ENCODE data around the gene ST6GALNAC4. TPM values are rescaled to one million over a fixed set of nuclear protein-coding genes. Genes with fewer than 3 reads are reported as not detected.

Gene ST6GALNAC4
- polyA plus RNA-seq, 1 of the 3 experiments (the other 2 are of a cell fraction) = 30.2 TPM

- no peaks in the 10 kb centered on the region for H3K79me2 ChIP-seq (ENCODE audit: insufficient read depth)
- CTCF ChIA-PET = interaction anchor here (0.8 to 10.6 kb wide), 4 partner anchors 11 to 81 kb away, joined by 3 to 116 read pairs (median 45); partner anchors contain the start of genes CDK9 and ENG
- no peak overlapping the region for H3K4me2 ChIP-seq
- no peak overlapping the region for H3K9ac ChIP-seq
- no peak overlapping the region for H3K27ac ChIP-seq (ENCODE audit: low read depth in 2 of 2, low read length in 1 of 2)
- no peaks in the 10 kb centered on the region for H4K20me1 ChIP-seq (ENCODE audit: insufficient read depth)
- no peaks in the 10 kb centered on the region for H3K9me2 ChIP-seq
- no peak for DNase-seq
- no peaks in the 10 kb centered on the region for H3F3A ChIP-seq (replicated peaks; ENCODE audit: insufficient read depth)
- H2AFZ ChIP-seq (ENCODE audit: low read depth) = no peak overlapping the region
- no peaks in the 10 kb centered on the region for H3K27me3 ChIP-seq (ENCODE audit: insufficient read depth)
- H3K4me1 ChIP-seq (ENCODE audit: control insufficient read depth in 1 of 2, insufficient read depth in 2 of 2, low read depth in 1 of 2, low read length in 1 of 2) = no peaks in the 10 kb centered on the region; a peak in 1 of 4 replicates
- POLR2A ChIA-PET = interaction anchor here (0.7 kb wide), 1 partner anchor 144 kb away, joined by 4 read pairs; no protein-coding TSS in a partner anchor
- H3K4me3 ChIP-seq (ENCODE audit: low read depth in 2 of 2, low read length in 1 of 2) = no peak overlapping the region
- peaks cover 0 to 12% of the 10 kb centered on the region in 2 experiments for H3K36me3 ChIP-seq (replicated peaks in 1 of 2; ENCODE audit: control insufficient read depth in 1 of 2, insufficient read depth in 2 of 2, low read length in 1 of 2)
- WGBS (ENCODE audit: low lambda C conversion rate) = 93% methylated on average over 27 of the region's 30 CpGs
- H3K9me3 ChIP-seq = no peaks in the 10 kb centered on the region
- TF ChIP-seq NRF1 (IDR thresholded peaks at IDR 0.05; ENCODE audit: low read depth, low read length) (no peak), RAD21 (IDR thresholded peaks at IDR 0.05; ENCODE audit: low read length) (no peak), MAX (IDR thresholded peaks at IDR 0.05; ENCODE audit: low read depth) (no peak), CTCF (IDR thresholded peaks at IDR 0.05) (no peak), JUND (IDR thresholded peaks at IDR 0.05) (no peak), TCF12 (IDR thresholded peaks at IDR 0.05) (no peak)
These were observed 49.2 kb downstream of the ST6GALNAC4 start for GRCh38 chr9:127867356-127868277.

GRCh38 chr9:127866535-127866934 lies 50.3 kb downstream of the ST6GALNAC4 start:
- no peak for TF ChIP-seq EP300 (IDR thresholded peaks at IDR 0.05; ENCODE audit: borderline replicate concordance in 1 of 2, low read depth in 1 of 2, low read length in 1 of 2)
- TF ChIP-seq GABPA (IDR thresholded peaks at IDR 0.05; ENCODE audit: low read depth) = no peak
- no peak for TF ChIP-seq SIN3A (IDR thresholded peaks at IDR 0.05; ENCODE audit: borderline replicate concordance, low read depth, low read length)
- no peak for TF ChIP-seq CTCF (IDR thresholded peaks at IDR 0.05)
- CTCF ChIA-PET = interaction anchor here (10.6 kb wide), 1 partner anchor 80 kb away, joined by 87 read pairs; the partner anchor contains the start of gene CDK9
- H3K4me2 ChIP-seq = no peak overlapping the region
- no peak overlapping the region for H3K9ac ChIP-seq
- H3F3A ChIP-seq (replicated peaks; ENCODE audit: insufficient read depth) = no peaks in the 10 kb centered on the region
- peaks cover 0 to 2% of the 10 kb centered on the region in 2 experiments; a peak in 1 of 4 replicates for H3K4me1 ChIP-seq (ENCODE audit: control insufficient read depth in 1 of 2, insufficient read depth in 2 of 2, low read depth in 1 of 2, low read length in 1 of 2)
- H4K20me1 ChIP-seq (ENCODE audit: insufficient read depth) = no peaks in the 10 kb centered on the region
- H2AFZ ChIP-seq (ENCODE audit: low read depth) = no peak overlapping the region
- no peak overlapping the region for H3K27ac ChIP-seq (ENCODE audit: low read depth in 2 of 2, low read length in 1 of 2)
- H3K4me3 ChIP-seq (ENCODE audit: low read depth in 2 of 2, low read length in 1 of 2) = no peak overlapping the region
- H3K36me3 ChIP-seq (replicated peaks in 1 of 2; ENCODE audit: control insufficient read depth in 1 of 2, insufficient read depth in 2 of 2, low read length in 1 of 2) = peaks cover 0 to 2% of the 10 kb centered on the region in 2 experiments
- H3K9me3 ChIP-seq = no peaks in the 10 kb centered on the region
- WGBS (ENCODE audit: low lambda C conversion rate) = 96% methylated on average over 13 of the region's 13 CpGs
- no peaks in the 10 kb centered on the region for H3K27me3 ChIP-seq (ENCODE audit: insufficient read depth)
- no peaks in the 10 kb centered on the region for H3K9me2 ChIP-seq
- POLR2A ChIA-PET = interaction anchor here (0.7 kb wide), 1 partner anchor 143 kb away, joined by 4 read pairs; no protein-coding TSS in a partner anchor
- no peaks in the 10 kb centered on the region for H3K79me2 ChIP-seq (ENCODE audit: insufficient read depth)
- no peak for DNase-seq
